ENCODE data around the gene TAB3. TPM values are rescaled to one million over a fixed set of nuclear protein-coding genes. Genes with fewer than 3 reads are reported as not detected.

The TAB3 gene
- total and polyA plus RNA-seq, 10 of the 15 experiments (the other 5 are each of a cell fraction or from before 2014, with no cell fraction given): 1.7 to 22.1 (median 9.1) TPM

DNA sequence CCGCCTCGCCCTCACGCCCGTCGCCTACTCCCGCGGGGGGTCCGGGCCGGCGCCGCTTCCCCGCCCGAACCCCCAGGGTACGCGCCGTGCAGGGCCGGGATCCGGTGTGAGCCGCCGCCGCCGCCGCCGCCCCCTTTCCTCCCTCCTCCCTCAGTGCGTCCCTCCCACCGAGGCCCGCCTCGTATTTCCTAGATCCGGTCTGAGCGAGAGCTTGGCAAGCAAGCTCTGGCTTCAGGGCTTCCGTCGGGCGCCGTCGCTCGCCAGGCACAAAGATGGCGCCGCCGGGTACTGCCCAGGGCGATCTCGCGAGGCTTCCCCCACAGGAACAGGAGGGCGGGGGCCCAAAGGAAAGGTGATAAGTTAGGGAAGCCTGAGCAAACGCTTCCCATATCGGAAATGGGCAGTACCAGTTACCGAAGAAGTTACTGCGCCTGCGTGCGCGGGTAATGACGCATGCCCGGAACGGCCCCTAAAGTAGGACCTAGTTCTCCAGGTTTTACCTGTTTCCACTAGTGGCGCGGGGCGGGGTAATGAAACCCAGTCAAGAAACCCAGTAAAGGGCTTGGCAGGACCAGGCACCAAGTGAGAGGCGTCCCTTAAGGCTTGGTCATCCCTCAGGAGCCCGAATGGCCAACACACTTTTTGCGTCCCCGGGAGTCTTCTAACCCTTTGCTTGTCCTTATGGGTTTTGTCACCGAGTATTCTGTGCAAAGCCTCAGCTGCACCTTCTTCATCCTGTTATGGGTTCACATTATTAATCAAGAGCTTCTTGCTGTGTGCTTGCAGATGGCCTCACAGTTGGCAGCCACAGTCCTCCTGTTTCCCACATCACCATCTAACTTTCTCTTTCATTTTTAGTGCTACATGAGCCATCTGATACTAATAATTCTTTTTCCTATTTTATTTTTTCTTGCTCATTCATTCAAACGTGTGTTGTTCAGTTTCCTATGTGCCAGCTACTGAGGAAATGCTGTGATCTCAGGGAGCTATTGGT lies at the start of gene TAB3 (continued):
- TF ChIP-seq, protein P1, sequence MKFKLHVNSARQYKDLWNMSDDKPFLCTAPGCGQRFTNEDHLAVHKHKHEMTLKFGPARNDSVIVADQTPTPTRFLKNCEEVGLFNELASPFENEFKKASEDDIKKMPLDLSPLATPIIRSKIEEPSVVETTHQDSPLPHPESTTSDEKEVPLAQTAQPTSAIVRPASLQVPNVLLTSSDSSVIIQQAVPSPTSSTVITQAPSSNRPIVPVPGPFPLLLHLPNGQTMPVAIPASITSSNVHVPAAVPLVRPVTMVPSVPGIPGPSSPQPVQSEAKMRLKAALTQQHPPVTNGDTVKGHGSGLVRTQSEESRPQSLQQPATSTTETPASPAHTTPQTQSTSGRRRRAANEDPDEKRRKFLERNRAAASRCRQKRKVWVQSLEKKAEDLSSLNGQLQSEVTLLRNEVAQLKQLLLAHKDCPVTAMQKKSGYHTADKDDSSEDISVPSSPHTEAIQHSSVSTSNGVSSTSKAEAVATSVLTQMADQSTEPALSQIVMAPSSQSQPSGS (IDR thresholded peaks at IDR 0.05; ENCODE audit: low read length): 0 out of 2 replicates have a peak, but pooled peaks have one; percentile 4
- TF ChIP-seq POLR2A (IDR thresholded peaks at IDR 0.05; ENCODE audit: low read depth, low read length) (peak; percentile 53; the same call in 1 of the 2 replicates), TCF12 (IDR thresholded peaks at IDR 0.05; ENCODE audit: low read depth, low read length) (0 out of 2 replicates have a peak, but pooled peaks have one; percentile 18), HCFC1 (IDR thresholded peaks at IDR 0.05; ENCODE audit: low read length) (peak; percentile 84), HDAC2 (IDR thresholded peaks at IDR 0.05) (no peak), NRF1 (conservative IDR thresholded peaks at IDR 0.05; ENCODE audit: low read depth, low read length) (peak; percentile 57), IKZF2 (IDR thresholded peaks at IDR 0.05) (peak; percentile 76 to 77), GABPA (IDR thresholded peaks at IDR 0.05; ENCODE audit: low read depth) (peak; percentile 77), STAT1 (conservative IDR thresholded peaks at IDR 0.05) (peak; percentile 69; the same call in 1 of the 2 replicates), CBFB (IDR thresholded peaks at IDR 0.05; ENCODE audit: low read depth) (peak; percentile 85), SPI1 (IDR thresholded peaks at IDR 0.05; ENCODE audit: borderline replicate concordance, insufficient read depth, low read depth, low read length) (peak; percentile 27; the same call in 1 of the 2 replicates), IKZF1 (conservative IDR thresholded peaks at IDR 0.05) (peak; percentile 96), DPF2 (IDR thresholded peaks at IDR 0.05) (peak; percentile 47; the same call in 1 of the 2 replicates), MYB (IDR thresholded peaks at IDR 0.05; ENCODE audit: borderline replicate concordance, low read depth, low read length) (no peak), EED (IDR thresholded peaks at IDR 0.05; ENCODE audit: low read depth) (peak; percentile 53), NR2C1 (IDR thresholded peaks at IDR 0.05) (peak; percentile 64), CREM (IDR thresholded peaks at IDR 0.05; ENCODE audit: low read depth) (peak; percentile 74; the same call in 1 of the 2 replicates), SP1 (IDR thresholded peaks at IDR 0.05; ENCODE audit: low read depth, low read length) (peak; percentile 70), IRF4 (IDR thresholded peaks at IDR 0.05; ENCODE audit: low read depth, low read length) (no peak), JUND (IDR thresholded peaks at IDR 0.05; ENCODE audit: low read depth, low read length) (no peak), GATAD2B (conservative IDR thresholded peaks at IDR 0.05; ENCODE audit: low read depth) (0 out of 2 replicates have a peak, but pooled peaks have one; percentile 0), RUNX3 (IDR thresholded peaks at IDR 0.05; ENCODE audit: low read length) (peak; percentile 16; the same call in 1 of the 2 replicates), MEF2A (IDR thresholded peaks at IDR 0.05; ENCODE audit: insufficient read depth, low read depth, low read length) (0 out of 2 replicates have a peak, but pooled peaks have one; percentile 58), FOXM1 (IDR thresholded peaks at IDR 0.05; ENCODE audit: low read depth, low read length) (no peak), CREB1 (IDR thresholded peaks at IDR 0.05; ENCODE audit: low read depth) (peak; percentile 72), TAF1 (IDR thresholded peaks at IDR 0.05; ENCODE audit: borderline replicate concordance, low read depth, low read length) (no peak), RFX5 (IDR thresholded peaks at IDR 0.05; ENCODE audit: low read depth, low read length) (no peak), BACH1 (IDR thresholded peaks at IDR 0.05; ENCODE audit: borderline replicate concordance) (0 out of 2 replicates have a peak, but pooled peaks have one; percentile 29), RCOR1 (conservative IDR thresholded peaks at IDR 0.05; ENCODE audit: low read depth, low read length) (peak; percentile 93; the same call in 1 of the 2 replicates)
- TF ChIP-seq, protein P2, sequence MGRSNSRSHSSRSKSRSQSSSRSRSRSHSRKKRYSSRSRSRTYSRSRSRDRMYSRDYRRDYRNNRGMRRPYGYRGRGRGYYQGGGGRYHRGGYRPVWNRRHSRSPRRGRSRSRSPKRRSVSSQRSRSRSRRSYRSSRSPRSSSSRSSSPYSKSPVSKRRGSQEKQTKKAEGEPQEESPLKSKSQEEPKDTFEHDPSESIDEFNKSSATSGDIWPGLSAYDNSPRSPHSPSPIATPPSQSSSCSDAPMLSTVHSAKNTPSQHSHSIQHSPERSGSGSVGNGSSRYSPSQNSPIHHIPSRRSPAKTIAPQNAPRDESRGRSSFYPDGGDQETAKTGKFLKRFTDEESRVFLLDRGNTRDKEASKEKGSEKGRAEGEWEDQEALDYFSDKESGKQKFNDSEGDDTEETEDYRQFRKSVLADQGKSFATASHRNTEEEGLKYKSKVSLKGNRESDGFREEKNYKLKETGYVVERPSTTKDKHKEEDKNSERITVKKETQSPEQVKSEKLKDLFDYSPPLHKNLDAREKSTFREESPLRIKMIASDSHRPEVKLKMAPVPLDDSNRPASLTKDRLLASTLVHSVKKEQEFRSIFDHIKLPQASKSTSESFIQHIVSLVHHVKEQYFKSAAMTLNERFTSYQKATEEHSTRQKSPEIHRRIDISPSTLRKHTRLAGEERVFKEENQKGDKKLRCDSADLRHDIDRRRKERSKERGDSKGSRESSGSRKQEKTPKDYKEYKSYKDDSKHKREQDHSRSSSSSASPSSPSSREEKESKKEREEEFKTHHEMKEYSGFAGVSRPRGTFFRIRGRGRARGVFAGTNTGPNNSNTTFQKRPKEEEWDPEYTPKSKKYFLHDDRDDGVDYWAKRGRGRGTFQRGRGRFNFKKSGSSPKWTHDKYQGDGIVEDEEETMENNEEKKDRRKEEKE (IDR thresholded peaks at IDR 0.05): no peak

Measured in GM12878 (cell line).